Peyer's patch (tissue), 4 donors: Measurements from ENCODE around the gene SPTAN1. TPM values are rescaled to one million over a fixed set of nuclear protein-coding genes. Genes with fewer than 3 reads are reported as not detected.

Source experiments
- DNase-seq, 3 donors: peaks; one replicate each; pipeline ENCODE4 v3.0.0-alpha.2; 2017 to 2019
- H3K27ac ChIP-seq, 4 donors: fragments of 200-600 bp; sonication (generic); one replicate each; pipeline ENCODE4 v1.5.1; 2016 to 2019
- H3K27me3 ChIP-seq, 2 donors: fragments of 200-600 bp; sonication (generic); one replicate each; pipeline ENCODE4 v1.5.1; 2019
- H3K36me3 ChIP-seq, 3 donors: fragments of 200-600 bp; sonication (generic); one replicate each; pipeline ENCODE4 v1.5.1; 2016 to 2019
- H3K4me1 ChIP-seq, 4 donors: fragments of 200-600 bp; sonication (generic); one replicate each; pipeline ENCODE4 v1.5.1; 2016 to 2019
- H3K4me3 ChIP-seq, 4 donors: fragments of 200-600 bp; sonication (generic); 1 replicate in 3 of 4; 2 replicates in 1 of 4; pipeline ENCODE4 v1.5.1; 2016 to 2019; ENCODE audit warnings: mild to moderate bottlenecking in 1 of 4
- H3K9me3 ChIP-seq, 4 donors: fragments of 200-600 bp; sonication (generic); one replicate each; pipeline ENCODE4 v1.5.1; 2016 to 2019; ENCODE audit warnings: mild to moderate bottlenecking in 1 of 4
- CTCF ChIP-seq, 6 experiments: fragments of 450-650 bp in 4 of 6; fragments of 200-600 bp in 2 of 6; sonication (generic) in 1 of 6; IDR thresholded peaks; one replicate each; pipeline ENCODE4 v1.5.1; 2017 to 2019; ENCODE audit warnings: antibody characterized with exemption in 6 of 6, mild to moderate bottlenecking in 3 of 6, moderate library complexity in 1 of 6
- POLR2A ChIP-seq, 2 donors: fragments of 450-650 bp; IDR thresholded peaks; one replicate each; pipeline ENCODE4 v1.5.1; 2017; ENCODE audit warnings: antibody characterized with exemption in 2 of 2, mild to moderate bottlenecking in 2 of 2, moderate library complexity in 2 of 2
- total RNA-seq, 4 donors: library from RNA; depleted of rRNA; stranded (reverse); fragments of >200 nt; gene quantifications; one replicate each; pipeline ENCODE4 v1.1.0, GENCODE V29; 2016

The SPTAN1 gene
- total RNA-seq, 4 donors from 2014 or later, result 251 to 586 (median 269) TPM

- no peak for DNase-seq
- H3K36me3 ChIP-seq, result peaks cover 0 to 50% (median 0%) of the 10 kb centered on the region in 3 donors
- TF ChIP-seq CTCF (IDR thresholded peaks at IDR 0.05) (no peak), POLR2A (IDR thresholded peaks at IDR 0.05) (no peak)
- H3K4me1 ChIP-seq, result no peaks in the 10 kb centered on the region
- no peak overlapping the region for H3K27ac ChIP-seq
- H3K9me3 ChIP-seq, result no peaks in the 10 kb centered on the region
- no peaks in the 10 kb centered on the region for H3K27me3 ChIP-seq
- H3K4me3 ChIP-seq, result no peak overlapping the region
Observed at GRCh38 chr9:128565578-128565977, 13.2 kb downstream of the SPTAN1 start.

DNA sequence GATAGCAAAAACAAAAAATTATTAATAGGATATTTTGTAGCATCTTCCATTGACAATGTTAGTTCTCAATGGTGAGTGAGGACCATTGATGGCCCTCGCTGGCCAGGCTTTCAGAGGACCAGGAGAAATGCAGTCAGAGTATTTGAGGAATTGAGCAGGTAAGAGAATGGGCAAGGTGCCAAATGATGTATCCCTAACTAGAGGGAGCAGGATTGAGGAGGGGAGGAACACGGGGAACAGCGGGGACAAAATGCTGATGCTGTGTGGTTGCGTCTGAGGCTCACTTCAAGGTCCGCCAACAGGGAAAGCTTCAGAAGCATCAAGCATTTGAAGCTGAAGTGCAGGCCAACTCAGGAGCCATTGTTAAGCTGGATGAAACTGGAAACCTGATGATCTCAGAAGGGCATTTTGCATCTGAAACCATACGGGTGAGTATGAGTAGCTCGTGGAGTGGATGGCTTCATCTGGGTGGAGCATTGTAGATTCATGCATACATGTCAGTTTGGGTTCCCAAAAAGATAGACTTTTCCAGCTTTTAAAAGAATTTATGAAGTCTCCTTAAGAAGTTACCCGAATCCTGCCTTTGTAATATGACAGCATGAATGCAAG, 16.2 kb downstream of the SPTAN1 start:
- no peaks in the 10 kb centered on the region for H3K9me3 ChIP-seq
- no peak for DNase-seq
- TF ChIP-seq CTCF (IDR thresholded peaks at IDR 0.05) (no peak), POLR2A (IDR thresholded peaks at IDR 0.05) (no peak)
- no peaks in the 10 kb centered on the region for H3K4me1 ChIP-seq
- no peak overlapping the region for H3K4me3 ChIP-seq
- H3K27me3 ChIP-seq, result no peaks in the 10 kb centered on the region
- H3K36me3 ChIP-seq, result peaks cover 0 to 68% (median 0%) of the 10 kb centered on the region in 3 donors
- no peak overlapping the region for H3K27ac ChIP-seq

GRCh38 chr9:128575469-128575868, 23.1 kb downstream of the SPTAN1 start:
- no peak for DNase-seq
- H3K4me1 ChIP-seq, result no peaks in the 10 kb centered on the region
- no peaks in the 10 kb centered on the region for H3K27me3 ChIP-seq
- no peak overlapping the region for H3K4me3 ChIP-seq
- H3K36me3 ChIP-seq, result peaks cover 0 to 92% (median 0%) of the 10 kb centered on the region in 3 donors
- H3K9me3 ChIP-seq, result no peaks in the 10 kb centered on the region
- H3K27ac ChIP-seq, result no peak overlapping the region
- TF ChIP-seq CTCF (IDR thresholded peaks at IDR 0.05) (no peak), POLR2A (IDR thresholded peaks at IDR 0.05) (no peak)

- Histone ChIP-seq H3K4me1 (no peaks in the 10 kb centered on the region), H3K4me3 (no peak overlapping the region), H3K36me3 (peaks cover 0 to 92% (median 0%) of the 10 kb centered on the region in 3 donors), H3K27me3 (no peaks in the 10 kb centered on the region), H3K27ac (no peak overlapping the region), H3K9me3 (no peaks in the 10 kb centered on the region)
- no peak for DNase-seq
- TF ChIP-seq POLR2A (IDR thresholded peaks at IDR 0.05) (no peak), CTCF (IDR thresholded peaks at IDR 0.05) (no peak)
Observed at GRCh38 chr9:128575916-128576315, 23.5 kb downstream of the SPTAN1 start.

GRCh38 chr9:128577206-128577605, 24.8 kb downstream of the SPTAN1 start:
- TF ChIP-seq POLR2A (IDR thresholded peaks at IDR 0.05) (no peak), CTCF (IDR thresholded peaks at IDR 0.05) (no peak)
- no peaks in the 10 kb centered on the region for H3K27me3 ChIP-seq

More at GRCh38 chr9:128577206-128577605, 24.8 kb downstream of the SPTAN1 start:
- Histone ChIP-seq H3K4me3 (no peak overlapping the region), H3K27ac (no peak overlapping the region), H3K9me3 (no peaks in the 10 kb centered on the region), H3K36me3 (peaks cover 0 to 97% (median 2%) of the 10 kb centered on the region in 3 donors), H3K4me1 (no peaks in the 10 kb centered on the region)
- DNase-seq, result no peak
